ENCODE data around the gene TUBA4B.

- TF ChIP-seq CTCF (IDR thresholded peaks at IDR 0.05) (no peak), POLR2A (IDR thresholded peaks at IDR 0.05) (no peak)
These were observed 24.1 kb upstream of the TUBA4B start for GRCh38 chr2:219228911-219229304.

Data from tibial nerve (tissue), 3 donors.